Transverse colon (tissue), 4 donors: Measurements from ENCODE around the gene LHX3. TPM values are rescaled to one million over a fixed set of nuclear protein-coding genes. Genes with fewer than 3 reads are reported as not detected.

ENCODE experiments used
- DNase-seq: peaks from one replicate; pipeline ENCODE4 v3.0.0-alpha.2; 2019
- H3K27ac ChIP-seq, 4 donors: fragments of 200-600 bp; sonication (generic); 2 replicates each; pipeline ENCODE4 v1.5.1; 2016 to 2018; ENCODE audit warnings: inconsistent platforms in 4 of 4
- H3K27me3 ChIP-seq: fragments of 200-600 bp; sonication (generic); 2 replicates; pipeline ENCODE4 v1.5.1; 2017; ENCODE audit warnings: inconsistent platforms
- H3K36me3 ChIP-seq, 4 donors: fragments of 200-600 bp; sonication (generic); 2 replicates each; pipeline ENCODE4 v1.5.1; 2017 to 2019; ENCODE audit warnings: inconsistent platforms in 4 of 4
- H3K4me1 ChIP-seq, 4 donors: fragments of 200-600 bp; sonication (generic); 2 replicates each; pipeline ENCODE4 v1.5.1; 2017 to 2020; ENCODE audit warnings: inconsistent platforms in 4 of 4
- H3K4me3 ChIP-seq, 4 donors: fragments of 200-600 bp; sonication (generic); 1 replicate in 1 of 4; 2 replicates in 3 of 4; pipeline versions ENCODE4 v1.5.1 to v1.6.1; 2017 to 2019; ENCODE audit warnings: inconsistent platforms in 4 of 4
- H3K9me3 ChIP-seq, 2 donors: fragments of 200-600 bp; sonication (generic); 2 replicates each; pipeline ENCODE4 v1.5.1; 2017 to 2019; ENCODE audit warnings: inconsistent platforms in 2 of 2
- CTCF ChIP-seq, 5 experiments: fragments of 200-600 bp in 3 of 5; fragments of 450-650 bp in 2 of 5; sonication (generic) in 3 of 5; IDR thresholded peaks; 1 replicate in 2 of 5; 2 replicates in 3 of 5; pipeline ENCODE4 v1.5.1; 2016 to 2017; ENCODE audit warnings: antibody characterized with exemption in 5 of 5, inconsistent platforms in 3 of 5, mild to moderate bottlenecking in 2 of 5, moderate library complexity in 1 of 5
- EP300 ChIP-seq: sonication (generic); formaldehyde crosslinking; IDR thresholded peaks from one replicate; pipeline ENCODE4 v1.6.1; 2017; ENCODE audit warnings: antibody characterized with exemption, low read depth
- POLR2A ChIP-seq: fragments of 450-650 bp; IDR thresholded peaks from one replicate; pipeline ENCODE4 v1.6.1; 2016; ENCODE audit warnings: antibody characterized with exemption, mild to moderate bottlenecking, moderate library complexity
- POLR2AphosphoS5 ChIP-seq, 3 donors: sonication (generic); formaldehyde crosslinking; IDR thresholded peaks; one replicate each; pipeline ENCODE4 v1.6.1; 2016; ENCODE audit warnings: antibody characterized with exemption in 3 of 3
- WGBS, 2 donors: methylation state at CpG; one replicate each; pipeline ENCODE4 v1.1.5; 2018; ENCODE audit warnings: low coverage in 1 of 2; 5-methylcytosine and 5-hydroxymethylcytosine counted together
- in situ Hi-C, 4 donors: fragments of 200-750 bp; cut with MboI; loops; one replicate each; pipeline versions ENCODE4 v1.15.0 to v1.15.1; 2017; ENCODE audit warnings: low sequenced_read_pairs in 3 of 4, low pct_ligation_motif_present in 1 of 4, low pct_unique_long_range_greater_than_20kb in 1 of 4
- intact Hi-C: fragments of 100-400 bp; cut with DNase I; formaldehyde crosslinking; loops from one replicate; pipeline ENCODE4 v1.15.1; 2023; ENCODE audit warnings: low total_unique reads
- total RNA-seq, 4 donors: library from RNA; depleted of rRNA; stranded (reverse); fragments of >200 nt; gene quantifications; one replicate each; pipeline ENCODE4 v1.1.0, GENCODE V29; 2016

The LHX3 gene
- total RNA-seq, 4 donors from 2014 or later = not detected

- Histone ChIP-seq H3K36me3 (peaks cover 0 to 7% (median 0%) of the 10 kb centered on the region in 4 donors), H3K4me1 (no peaks in the 10 kb centered on the region), H3K27me3 (no peaks in the 10 kb centered on the region), H3K27ac (no peak overlapping the region), H3K9me3 (no peaks in the 10 kb centered on the region), H3K4me3 (no peak overlapping the region)
- intact Hi-C loops (no loop called here), in situ Hi-C loops (no loop called here)
- DNase-seq = no peak
- TF ChIP-seq POLR2AphosphoS5 (IDR thresholded peaks at IDR 0.05) (no peak), EP300 (no peak), POLR2A (no peak), CTCF (IDR thresholded peaks at IDR 0.05) (no peak)
- WGBS, 2 donors = 95% methylated on average over 37 of the region's 38 CpGs; no CpG with 5 or more reads in 1 of the 2 donors
Observed at GRCh38 chr9:136222166-136222905, 17.4 kb upstream of the LHX3 start.

- no peaks in the 10 kb centered on the region for H3K9me3 ChIP-seq
- 93 to 100% methylated on average over 2 to 15 of the region's 15 CpGs for WGBS, 2 donors
- TF ChIP-seq POLR2A (no peak), EP300 (no peak), POLR2AphosphoS5 (IDR thresholded peaks at IDR 0.05) (no peak), CTCF (IDR thresholded peaks at IDR 0.05) (no peak)
Observed at GRCh38 chr9:136220017-136220729, 15.2 kb upstream of the LHX3 start.

GRCh38 chr9:136219276-136219675, 14.3 kb upstream of the LHX3 start:
- Histone ChIP-seq H3K36me3 (peaks cover 0 to 14% (median 4%) of the 10 kb centered on the region in 4 donors), H3K27ac (no peak overlapping the region), H3K4me3 (no peak overlapping the region), H3K9me3 (no peaks in the 10 kb centered on the region), H3K27me3 (no peaks in the 10 kb centered on the region), H3K4me1 (no peaks in the 10 kb centered on the region)
- in situ Hi-C loops (no loop called here), intact Hi-C loops (no loop called here)
- TF ChIP-seq POLR2AphosphoS5 (IDR thresholded peaks at IDR 0.05) = no peak
- no peak for TF ChIP-seq CTCF (IDR thresholded peaks at IDR 0.05)
- no peak for TF ChIP-seq POLR2A
- DNase-seq = no peak
- WGBS, 2 donors = 94% methylated on average over 13 of the region's 13 CpGs; no CpG with 5 or more reads in 1 of the 2 donors

More at GRCh38 chr9:136220017-136220729, 15.2 kb upstream of the LHX3 start:
- in situ Hi-C loops = no loop called here
- Histone ChIP-seq H3K36me3 (peaks cover 0 to 7% (median 0%) of the 10 kb centered on the region in 4 donors), H3K4me3 (no peak overlapping the region), H3K4me1 (no peaks in the 10 kb centered on the region), H3K27ac (no peak overlapping the region), H3K27me3 (no peaks in the 10 kb centered on the region)
- intact Hi-C loops = no loop called here
- no peak for DNase-seq

- no peaks in the 10 kb centered on the region for H3K4me1 ChIP-seq
- H3K27me3 ChIP-seq = no peaks in the 10 kb centered on the region
- DNase-seq = no peak
- WGBS, 2 donors = 95 to 96% methylated on average over 2 to 14 of the region's 15 CpGs
- H3K4me3 ChIP-seq = no peak overlapping the region
- H3K36me3 ChIP-seq = peaks cover 0 to 17% (median 7%) of the 10 kb centered on the region in 4 donors
- H3K27ac ChIP-seq = no peak overlapping the region
- no peaks in the 10 kb centered on the region for H3K9me3 ChIP-seq
- in situ Hi-C loops = no loop called here
- TF ChIP-seq CTCF (IDR thresholded peaks at IDR 0.05) (no peak), EP300 (no peak), POLR2A (no peak), POLR2AphosphoS5 (IDR thresholded peaks at IDR 0.05) (no peak)
- intact Hi-C loops = no loop called here
Observed at GRCh38 chr9:136218673-136219072, 13.7 kb upstream of the LHX3 start.
